ES-I3 (cell line): ENCODE measurements around the gene BSDC1.
"Not testable (repeated sequence)": the region's sequence is repeated elsewhere in the genome, so short reads cannot be mapped to it uniquely, and the experiment has no call there.

Source experiments
- H3K36me3 ChIP-seq: 2 replicates; pipeline ENCODE4 v1.6.1; 2013; ENCODE audit warnings: mild to moderate bottlenecking, low read length, control low read depth, moderate library complexity; ENCODE audit not compliant: insufficient read depth
- H3K4me1 ChIP-seq: 2 replicates; pipeline ENCODE4 v1.6.1; 2013; ENCODE audit warnings: mild to moderate bottlenecking, control low read depth, low read length; ENCODE audit not compliant: insufficient read depth
- H3K9ac ChIP-seq: 2 replicates; pipeline ENCODE4 v1.6.1; 2013; ENCODE audit warnings: low read depth, mild to moderate bottlenecking, low read length, moderate library complexity
- H3K9me3 ChIP-seq: 2 replicates; pipeline ENCODE4 v1.6.1; 2013; ENCODE audit warnings: mild to moderate bottlenecking, low read length, moderate library complexity; ENCODE audit not compliant: control insufficient read depth, insufficient read depth

Gene BSDC1

DNA sequence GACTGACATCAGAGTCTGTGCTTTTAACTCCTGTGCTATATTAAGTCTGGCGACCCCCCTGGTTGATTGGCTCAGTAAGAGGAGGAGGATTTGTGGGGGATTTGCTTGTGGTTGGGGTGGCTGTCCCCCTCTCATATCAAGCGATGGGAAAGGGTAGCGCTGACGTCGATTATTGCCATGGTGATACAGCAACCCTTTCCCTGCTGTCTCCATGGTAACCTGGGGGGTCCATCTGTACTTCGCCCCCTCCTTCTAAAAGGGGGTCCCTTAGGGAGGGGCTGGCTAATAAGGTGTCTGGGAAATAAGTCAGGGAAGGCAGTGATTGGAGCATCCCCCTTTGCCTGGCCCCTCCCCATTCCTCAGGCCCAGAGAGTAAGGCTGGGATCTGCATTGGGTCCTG is 36.6 kb downstream of the BSDC1 start:
- Histone ChIP-seq H3K9ac (no peak overlapping the region), H3K9me3 (no peaks in the 10 kb centered on the region; the same call in 1 of the 2 replicates), H3K4me1 (peaks cover 12% of the 10 kb centered on the region), H3K36me3 (no peaks in the 10 kb centered on the region)

DNA sequence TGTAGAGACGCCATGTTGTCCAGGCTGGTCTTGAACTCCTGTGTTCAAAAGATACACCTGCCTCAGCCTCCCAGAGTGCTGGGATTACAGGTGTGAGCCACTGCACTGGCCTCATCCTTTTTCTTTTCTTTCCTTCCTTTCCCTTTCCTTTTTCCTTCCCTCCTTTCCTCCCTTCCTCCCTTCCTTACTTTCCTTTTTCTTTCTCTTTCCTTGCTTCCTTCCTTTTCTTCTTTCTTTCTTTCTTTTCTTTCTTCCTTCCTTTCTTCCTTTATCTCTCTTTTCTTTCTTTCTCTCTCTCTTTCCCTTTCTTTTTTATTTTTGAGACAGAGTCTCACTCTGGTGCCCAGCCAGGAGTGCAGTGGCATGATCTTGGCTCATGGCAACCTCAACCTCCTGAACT is 37.8 kb downstream of the BSDC1 start:
- H3K36me3 ChIP-seq: no peaks in the 10 kb centered on the region
- no peaks in the 10 kb centered on the region; the same call in 1 of the 2 replicates for H3K9me3 ChIP-seq
- H3K9ac ChIP-seq: no peak overlapping the region
- peaks cover 12% of the 10 kb centered on the region for H3K4me1 ChIP-seq

GRCh38 chr1:32355778-32356177 is 38.5 kb downstream of the BSDC1 start:
- H3K9ac ChIP-seq, H3K9me3 ChIP-seq, H3K36me3 ChIP-seq: not testable (repeated sequence)
- H3K4me1 ChIP-seq: peaks cover 12% of the 10 kb centered on the region

DNA sequence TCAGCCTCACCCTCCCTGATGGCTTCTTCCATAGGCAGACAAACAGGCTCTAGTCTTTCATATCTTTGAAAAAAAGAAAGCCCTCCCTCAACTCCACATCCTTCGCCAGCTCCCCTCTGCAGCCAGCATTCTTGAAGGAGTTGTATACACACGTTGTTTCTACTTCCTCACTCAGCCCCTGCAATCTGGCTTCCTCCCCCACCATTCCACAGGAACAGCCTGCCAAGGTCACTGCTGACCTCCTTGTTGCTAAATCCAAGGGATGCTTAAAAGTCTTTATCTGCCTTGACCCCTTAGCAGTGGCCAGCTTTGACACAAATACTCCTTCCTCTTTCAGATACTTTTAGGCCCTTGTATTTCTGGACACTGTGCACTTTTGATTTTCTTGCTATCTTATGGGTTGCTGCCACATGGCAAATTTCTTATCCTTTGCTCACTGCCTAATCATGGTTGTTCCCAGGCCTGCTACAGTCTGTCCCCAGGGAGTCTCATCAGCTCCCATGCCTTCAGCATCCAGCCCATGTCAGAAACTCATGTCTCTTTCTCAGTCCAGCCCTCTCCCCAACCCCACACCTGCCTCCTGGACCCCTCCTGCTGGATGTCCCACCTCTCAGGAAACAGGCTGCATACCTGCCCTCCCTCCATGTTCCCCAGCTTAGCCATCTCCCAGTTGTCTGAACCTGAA is 40.2 kb downstream of the BSDC1 start:
- Histone ChIP-seq H3K9ac (no peak overlapping the region), H3K36me3 (no peaks in the 10 kb centered on the region), H3K4me1 (peaks cover 12% of the 10 kb centered on the region), H3K9me3 (no peaks in the 10 kb centered on the region; the same call in 1 of the 2 replicates)

- no peaks in the 10 kb centered on the region for H3K36me3 ChIP-seq
- no peak overlapping the region for H3K9ac ChIP-seq
- no peaks in the 10 kb centered on the region; the same call in 1 of the 2 replicates for H3K9me3 ChIP-seq
- peaks cover 12% of the 10 kb centered on the region for H3K4me1 ChIP-seq
Measured at GRCh38 chr1:32353431-32353830, 40.8 kb downstream of the BSDC1 start.

- Histone ChIP-seq H3K9me3 (no peaks in the 10 kb centered on the region; the same call in 1 of the 2 replicates), H3K4me1 (peaks cover 12% of the 10 kb centered on the region), H3K9ac (no peak overlapping the region), H3K36me3 (no peaks in the 10 kb centered on the region)
Measured at GRCh38 chr1:32352831-32353383, 41.3 kb downstream of the BSDC1 start.

GRCh38 chr1:32352239-32352745 is 41.9 kb downstream of the BSDC1 start:
- no peaks in the 10 kb centered on the region for H3K36me3 ChIP-seq
- H3K9ac ChIP-seq: peak overlapping the region; percentile 93
- no peaks in the 10 kb centered on the region; the same call in 1 of the 2 replicates for H3K9me3 ChIP-seq
- H3K4me1 ChIP-seq: peaks cover 12% of the 10 kb centered on the region

- Histone ChIP-seq H3K9ac (peak overlapping the region; percentile 93), H3K9me3 (no peaks in the 10 kb centered on the region; the same call in 1 of the 2 replicates), H3K4me1 (peaks cover 12% of the 10 kb centered on the region)
Measured at GRCh38 chr1:32351399-32352238, 42.6 kb downstream of the BSDC1 start.

DNA sequence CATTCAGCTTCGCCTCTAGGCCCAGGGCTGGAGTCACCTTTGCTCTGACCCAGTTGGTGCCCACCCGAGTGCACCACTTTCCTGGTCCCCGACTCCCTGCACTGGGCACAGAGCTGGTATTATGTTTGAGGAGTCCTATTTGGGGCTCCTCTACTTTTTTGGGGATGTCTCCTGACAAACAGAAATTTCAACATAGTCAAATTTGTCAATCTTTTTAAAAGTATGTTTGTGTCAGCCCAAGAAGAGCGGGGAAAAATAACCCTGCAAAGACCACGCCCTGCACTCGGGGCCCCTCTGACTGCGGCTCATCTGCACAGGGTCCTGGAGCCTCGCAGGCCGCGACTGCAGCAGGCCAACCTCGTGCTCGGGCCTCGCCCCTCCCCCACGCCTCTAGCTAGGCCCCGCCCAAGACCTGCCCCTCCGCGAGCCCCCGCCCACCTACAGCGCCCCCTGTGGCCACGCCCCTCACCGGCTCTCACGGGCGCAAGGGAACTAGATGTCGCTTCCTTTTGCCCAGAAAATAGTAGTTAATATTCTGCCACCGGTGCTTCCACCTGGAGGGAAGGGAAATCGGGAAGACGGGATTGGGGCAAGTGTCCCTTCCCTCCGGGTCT is 43.3 kb downstream of the BSDC1 start:
- peaks cover 12% of the 10 kb centered on the region for H3K4me1 ChIP-seq
- no peaks in the 10 kb centered on the region for H3K36me3 ChIP-seq
- peak overlapping the region; percentile 67 for H3K9ac ChIP-seq
- no peaks in the 10 kb centered on the region; the same call in 1 of the 2 replicates for H3K9me3 ChIP-seq

More at GRCh38 chr1:32351399-32352238, 42.6 kb downstream of the BSDC1 start:
- no peaks in the 10 kb centered on the region for H3K36me3 ChIP-seq

DNA sequence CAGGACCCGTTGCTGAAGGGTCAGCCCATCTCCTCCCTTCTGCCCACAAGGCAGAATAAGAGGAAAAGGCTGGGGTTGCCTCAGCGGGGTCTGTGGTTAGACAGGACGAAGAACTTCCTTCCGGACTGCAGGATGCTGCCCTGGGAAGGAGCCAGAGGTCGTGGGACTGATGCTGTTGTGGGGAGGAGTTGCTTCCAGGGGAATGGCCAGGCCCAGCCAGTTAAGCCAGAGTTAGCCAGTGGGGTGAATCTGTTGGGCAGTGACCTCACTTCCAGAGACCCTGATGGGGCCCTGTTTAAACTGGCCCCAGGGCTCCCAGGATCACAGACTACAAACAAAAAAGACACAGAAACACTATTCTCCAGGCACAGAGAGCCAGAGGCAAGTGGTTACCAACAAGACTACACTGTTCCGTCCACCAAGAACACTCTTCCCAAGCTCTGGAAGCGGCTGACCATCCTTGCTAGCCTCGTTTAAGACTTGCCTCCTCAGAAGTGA is 45.0 kb downstream of the BSDC1 start:
- no peaks in the 10 kb centered on the region for H3K36me3 ChIP-seq
- H3K4me1 ChIP-seq: peaks cover 12% of the 10 kb centered on the region
- H3K9me3 ChIP-seq: no peaks in the 10 kb centered on the region; the same call in 1 of the 2 replicates
- no peak overlapping the region for H3K9ac ChIP-seq

DNA sequence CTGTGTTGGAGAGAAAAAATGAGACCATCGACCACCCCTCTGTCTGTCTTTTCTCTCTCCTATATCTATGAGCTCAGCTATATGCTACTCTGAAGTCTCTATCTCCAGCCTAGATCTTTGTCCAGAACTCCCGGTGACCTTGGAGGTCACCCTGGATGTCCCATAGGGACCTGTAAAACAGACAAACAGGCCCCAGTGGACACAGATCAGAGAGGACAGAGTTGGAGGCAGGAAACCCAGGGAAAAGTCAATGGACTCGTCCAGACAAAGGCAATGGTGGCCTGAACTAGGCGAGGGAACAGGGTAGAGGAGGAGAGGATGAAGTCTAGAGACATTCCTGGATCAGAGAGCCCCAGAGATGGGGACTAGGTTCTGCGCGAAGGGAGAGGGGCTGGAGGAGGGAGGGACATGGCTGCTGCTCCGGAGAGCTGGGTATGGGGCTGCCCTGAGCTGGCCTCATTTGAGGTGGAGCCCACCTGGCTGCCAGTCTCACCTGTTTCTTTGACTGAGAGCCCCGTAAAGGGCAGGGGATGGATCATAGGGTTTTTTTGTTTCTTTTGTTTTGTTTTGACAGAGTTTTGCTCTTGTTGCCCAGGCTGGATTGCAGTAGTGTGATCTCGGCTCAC is 47.6 kb downstream of the BSDC1 start:
- Histone ChIP-seq H3K9ac (no peak overlapping the region), H3K4me1 (peaks cover 4% of the 10 kb centered on the region; the same call in 1 of the 2 replicates), H3K9me3 (no peaks in the 10 kb centered on the region; the same call in 1 of the 2 replicates), H3K36me3 (no peaks in the 10 kb centered on the region)

GRCh38 chr1:32345289-32345827 is 48.9 kb downstream of the BSDC1 start:
- no peak overlapping the region for H3K9ac ChIP-seq
- H3K9me3 ChIP-seq: no peaks in the 10 kb centered on the region
- H3K4me1 ChIP-seq: peaks cover 8% of the 10 kb centered on the region; the same call in 1 of the 2 replicates
- no peaks in the 10 kb centered on the region for H3K36me3 ChIP-seq

- peaks cover 17% of the 10 kb centered on the region; the same call in 1 of the 2 replicates for H3K4me1 ChIP-seq
- no peaks in the 10 kb centered on the region for H3K36me3 ChIP-seq
- H3K9me3 ChIP-seq: no peaks in the 10 kb centered on the region
- H3K9ac ChIP-seq: no peak overlapping the region
Measured at GRCh38 chr1:32342704-32343103, 51.5 kb downstream of the BSDC1 start.
